Ovary (tissue), 3 donors: ENCODE measurements around the gene KDM2A.

Experiments used
- POLR2A ChIP-seq: fragments of 450-650 bp; IDR thresholded peaks from one replicate; pipeline ENCODE4 v1.6.1; 2017; ENCODE audit warnings: antibody characterized with exemption, mild to moderate bottlenecking, moderate library complexity
- TF ChIP-seq, protein P1 (sequence below), 3 donors: fragments of 450-650 bp in 2 of 3; fragments of 200-600 bp in 1 of 3; IDR thresholded peaks; one replicate each; pipeline versions ENCODE4 v1.5.1 to v1.8.0; 2016 to 2022; ENCODE audit warnings: antibody characterized with exemption in 3 of 3, mild to moderate bottlenecking in 1 of 3
- donor health status: DM: no; HTN: no; CAD: no.

- TF ChIP-seq, protein P1, sequence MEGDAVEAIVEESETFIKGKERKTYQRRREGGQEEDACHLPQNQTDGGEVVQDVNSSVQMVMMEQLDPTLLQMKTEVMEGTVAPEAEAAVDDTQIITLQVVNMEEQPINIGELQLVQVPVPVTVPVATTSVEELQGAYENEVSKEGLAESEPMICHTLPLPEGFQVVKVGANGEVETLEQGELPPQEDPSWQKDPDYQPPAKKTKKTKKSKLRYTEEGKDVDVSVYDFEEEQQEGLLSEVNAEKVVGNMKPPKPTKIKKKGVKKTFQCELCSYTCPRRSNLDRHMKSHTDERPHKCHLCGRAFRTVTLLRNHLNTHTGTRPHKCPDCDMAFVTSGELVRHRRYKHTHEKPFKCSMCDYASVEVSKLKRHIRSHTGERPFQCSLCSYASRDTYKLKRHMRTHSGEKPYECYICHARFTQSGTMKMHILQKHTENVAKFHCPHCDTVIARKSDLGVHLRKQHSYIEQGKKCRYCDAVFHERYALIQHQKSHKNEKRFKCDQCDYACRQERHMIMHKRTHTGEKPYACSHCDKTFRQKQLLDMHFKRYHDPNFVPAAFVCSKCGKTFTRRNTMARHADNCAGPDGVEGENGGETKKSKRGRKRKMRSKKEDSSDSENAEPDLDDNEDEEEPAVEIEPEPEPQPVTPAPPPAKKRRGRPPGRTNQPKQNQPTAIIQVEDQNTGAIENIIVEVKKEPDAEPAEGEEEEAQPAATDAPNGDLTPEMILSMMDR (IDR thresholded peaks at IDR 0.05), result no peak
- no peak for TF ChIP-seq POLR2A
These were observed 160.0 kb downstream of the KDM2A start for GRCh38 chr11:67278939-67279588.
